Keratinocyte (primary cell): ENCODE measurements around the gene AKAP6.

Experiments used
- EZH2 ChIP-seq: IDR thresholded peaks from one replicate; pipeline ENCODE4 v1.6.1; 2012; ENCODE audit warnings: inconsistent platforms, mild to moderate bottlenecking, low read length, moderate library complexity
- TF ChIP-seq, protein P1 (sequence below), 3 experiments: IDR thresholded peaks in 1 of 3; conservative IDR thresholded peaks in 1 of 3; optimal IDR thresholded peaks in 1 of 3; 2 replicates in 2 of 3; 3 replicates in 1 of 3; pipeline versions ENCODE3 to v1.5.1; 2011; ENCODE audit warnings: low read length in 3 of 3, mild to moderate bottlenecking in 3 of 3, moderate library complexity in 2 of 3, control low read depth in 1 of 3, inconsistent platforms in 1 of 3; ENCODE audit not compliant: insufficient read depth in 2 of 3; ENCODE audit errors: extremely low read depth in 1 of 3

DNA sequence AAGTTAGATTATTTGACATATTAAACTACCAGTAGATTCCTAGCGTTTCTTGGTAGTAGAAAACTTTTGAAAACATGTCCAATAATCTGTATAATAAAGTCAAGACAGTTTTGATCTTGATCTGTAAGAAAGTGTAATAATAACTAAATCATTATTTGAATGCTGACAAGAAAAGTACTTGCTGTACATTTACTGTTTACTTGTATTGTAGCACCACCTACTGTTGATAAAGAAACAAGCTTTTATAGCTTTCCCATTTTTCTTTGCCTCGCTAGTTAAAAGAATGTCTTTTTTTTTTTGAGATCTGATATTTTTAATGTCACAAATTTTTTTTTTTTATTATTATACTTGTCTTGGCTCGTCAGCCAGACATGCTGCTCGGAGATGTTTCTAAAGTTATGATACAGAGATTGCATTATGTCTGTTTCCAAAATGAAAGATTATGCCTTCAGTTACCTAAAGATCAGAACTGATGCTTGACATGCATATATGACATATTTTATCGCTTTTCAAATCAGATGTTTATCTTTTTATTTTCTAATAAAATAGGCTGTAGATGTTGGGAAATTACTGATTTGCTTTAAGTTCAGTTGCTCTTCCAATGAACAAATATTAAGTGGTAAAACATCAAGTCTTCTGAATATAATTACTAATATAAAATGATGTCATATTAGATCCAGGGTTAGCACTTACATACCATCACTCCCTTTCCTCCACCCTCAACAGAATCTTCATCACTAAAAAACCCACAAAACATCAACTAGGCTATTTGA is 140.5 kb downstream of the AKAP6 start:
- TF ChIP-seq, protein P1, sequence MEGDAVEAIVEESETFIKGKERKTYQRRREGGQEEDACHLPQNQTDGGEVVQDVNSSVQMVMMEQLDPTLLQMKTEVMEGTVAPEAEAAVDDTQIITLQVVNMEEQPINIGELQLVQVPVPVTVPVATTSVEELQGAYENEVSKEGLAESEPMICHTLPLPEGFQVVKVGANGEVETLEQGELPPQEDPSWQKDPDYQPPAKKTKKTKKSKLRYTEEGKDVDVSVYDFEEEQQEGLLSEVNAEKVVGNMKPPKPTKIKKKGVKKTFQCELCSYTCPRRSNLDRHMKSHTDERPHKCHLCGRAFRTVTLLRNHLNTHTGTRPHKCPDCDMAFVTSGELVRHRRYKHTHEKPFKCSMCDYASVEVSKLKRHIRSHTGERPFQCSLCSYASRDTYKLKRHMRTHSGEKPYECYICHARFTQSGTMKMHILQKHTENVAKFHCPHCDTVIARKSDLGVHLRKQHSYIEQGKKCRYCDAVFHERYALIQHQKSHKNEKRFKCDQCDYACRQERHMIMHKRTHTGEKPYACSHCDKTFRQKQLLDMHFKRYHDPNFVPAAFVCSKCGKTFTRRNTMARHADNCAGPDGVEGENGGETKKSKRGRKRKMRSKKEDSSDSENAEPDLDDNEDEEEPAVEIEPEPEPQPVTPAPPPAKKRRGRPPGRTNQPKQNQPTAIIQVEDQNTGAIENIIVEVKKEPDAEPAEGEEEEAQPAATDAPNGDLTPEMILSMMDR (optimal IDR thresholded peaks at IDR 0.05 in 1 of 3, IDR thresholded peaks at IDR 0.05 in 1 of 3, conservative IDR thresholded peaks at IDR 0.05 in 1 of 3; ENCODE audit: extremely low read depth in 1 of 3, insufficient read depth in 2 of 3, low read length in 3 of 3) = peak in 1 of 3 experiments; percentile 50
- TF ChIP-seq EZH2 = no peak
